Right ventricle myocardium inferior (tissue), 1 donor: ENCODE results near the gene SPECC1. TPM values are rescaled to one million over a fixed set of nuclear protein-coding genes. Genes with fewer than 3 reads are reported as not detected.
"Not testable (repeated sequence)": the region's sequence is repeated elsewhere in the genome, so short reads cannot be mapped to it uniquely, and the experiment has no call there.

ENCODE experiments used
- ATAC-seq: fragments of 200-7000 bp; cut with Tn5 transposase; one replicate; pipeline ENCODE4 v1.9.1; 2020; ENCODE audit warnings: mild to moderate bottlenecking, moderate library complexity
- DNase-seq: peaks from one replicate; pipeline ENCODE4 v3.0.0; 2021; ENCODE audit errors: missing footprints
- intact Hi-C: fragments of 100-400 bp; cut with DNase I; formaldehyde crosslinking; loops from one replicate; pipeline ENCODE4 v1.11.0; 2022
- total RNA-seq: library from RNA; stranded (reverse); fragmentation: NEBNext Ultra II Directional; extraction: Animal tissue kit (Norgen Biotek cat#: 25700); gene quantifications from one replicate; pipeline ENCODE4 v1.2.1, GENCODE V29; 2021
- donor health status: DM: no; HTN: yes; CAD: no; lungs with severe emphysema.

Gene SPECC1
- total RNA-seq, 1 donor from 2014 or later = 10.5 TPM

DNA sequence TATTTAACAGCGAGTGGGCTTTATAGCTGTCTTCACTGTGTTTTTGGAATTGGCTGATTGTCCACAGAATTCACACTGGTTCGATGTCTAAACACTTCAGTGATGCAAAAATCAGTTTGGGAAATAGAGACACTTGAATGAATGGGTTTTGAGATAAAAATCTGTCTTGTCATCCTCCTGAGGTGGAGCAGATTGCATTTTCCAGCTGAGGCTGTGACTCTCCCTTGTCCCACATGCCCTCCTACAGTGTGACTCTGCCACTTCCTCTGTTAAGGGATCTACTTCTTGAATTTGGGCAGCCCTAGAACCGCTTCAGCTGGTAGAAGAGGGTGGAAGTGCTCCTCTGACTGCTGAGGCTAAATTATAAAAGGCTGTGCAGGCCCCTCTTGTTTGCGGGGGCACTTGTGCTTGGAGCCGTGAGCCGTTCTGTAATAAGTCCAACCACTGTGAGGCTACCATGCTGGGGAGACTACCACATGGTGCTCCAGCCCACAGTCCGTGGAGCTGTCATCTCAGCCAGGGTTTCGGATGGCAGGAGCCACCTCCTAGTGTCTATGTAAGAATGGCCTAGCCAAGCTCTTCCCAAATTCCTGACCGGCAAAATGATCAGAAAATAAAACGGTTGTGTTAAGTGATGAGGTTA lies 175.9 kb downstream of the SPECC1 start:
- ATAC-seq (no peak), DNase-seq (no peak)
- intact Hi-C loops = no loop called here

DNA sequence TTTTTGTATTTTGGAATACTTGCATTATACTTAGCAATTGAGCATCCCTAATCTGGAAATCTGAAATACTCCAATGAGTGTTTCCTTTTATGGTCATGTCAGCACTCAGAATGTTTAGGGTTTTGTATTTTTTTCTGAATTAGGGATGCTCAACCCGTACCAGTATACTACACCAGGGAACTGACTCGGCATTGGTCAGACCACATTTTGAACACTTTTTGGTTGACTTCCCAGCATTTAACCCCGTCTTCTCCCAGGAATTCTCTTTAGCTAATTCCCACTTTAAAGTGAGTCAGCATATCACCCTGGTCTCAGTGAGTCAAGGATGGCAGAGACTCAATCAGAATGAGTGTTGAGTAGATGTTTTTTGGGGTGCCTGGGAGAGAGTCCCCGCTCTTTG lies 177.9 kb downstream of the SPECC1 start:
- DNase-seq (no peak), ATAC-seq (no peak)
- intact Hi-C loops = no loop called here

DNA sequence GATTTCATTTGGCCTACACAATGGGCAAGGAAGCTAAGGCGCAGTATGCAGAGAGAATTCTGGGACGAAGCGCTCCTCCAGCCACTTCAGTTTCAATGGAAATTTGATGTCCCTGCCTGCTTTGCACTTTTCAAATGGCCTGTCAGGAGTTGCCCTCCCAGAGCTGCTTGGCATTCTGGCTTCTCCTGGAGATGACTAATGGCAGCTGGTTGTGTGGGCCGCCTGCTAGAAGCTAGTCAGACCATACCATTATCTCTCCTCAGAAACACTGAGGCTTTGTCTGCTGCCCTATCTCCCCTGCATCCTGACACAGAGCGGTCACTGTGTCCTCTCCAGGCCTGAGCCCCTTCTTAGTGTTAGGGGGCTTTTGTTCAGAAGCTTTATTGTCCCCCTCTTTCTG lies 180.1 kb downstream of the SPECC1 start:
- intact Hi-C loops = no loop called here
- ATAC-seq (no peak), DNase-seq (no peak)

DNA sequence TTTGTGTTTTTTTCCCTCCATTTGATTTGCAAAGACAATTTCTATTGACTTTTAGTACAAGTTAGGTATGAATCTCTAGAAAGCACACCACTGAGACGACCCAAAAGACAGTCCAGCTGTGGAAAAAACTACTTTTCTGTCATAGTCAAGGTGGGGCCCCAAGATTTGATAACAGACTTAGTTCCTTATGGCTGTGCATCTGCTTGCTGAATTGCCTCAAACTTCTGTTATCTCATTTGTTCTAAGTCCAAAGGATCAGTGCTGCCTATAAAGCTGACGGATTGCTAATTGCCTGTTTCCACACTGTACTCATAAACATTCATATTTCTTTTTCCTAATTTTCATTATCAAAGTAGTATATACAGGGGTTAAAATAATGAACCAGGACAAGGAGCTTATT lies 180.8 kb downstream of the SPECC1 start:
- intact Hi-C loops = no loop called here
- DNase-seq (no peak), ATAC-seq (no peak)

DNA sequence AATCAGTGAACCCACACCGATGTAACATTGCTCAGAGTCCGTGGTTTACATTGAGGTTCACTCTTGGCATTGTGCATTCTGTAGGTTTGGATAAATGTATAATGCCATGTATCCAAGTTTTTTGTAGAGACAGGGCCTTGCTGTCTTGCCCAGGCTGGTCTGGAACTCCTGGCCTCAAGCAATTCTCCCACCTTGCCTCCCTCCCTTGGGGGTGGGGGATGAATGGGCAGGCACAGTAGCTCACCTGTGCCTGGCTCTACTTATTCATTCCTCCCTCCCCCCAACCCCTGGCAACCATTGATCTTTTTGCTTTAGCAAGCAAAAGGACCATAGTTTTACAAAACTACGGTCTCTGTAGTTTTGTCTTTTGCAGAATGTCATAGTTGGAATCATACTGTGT lies 181.4 kb downstream of the SPECC1 start:
- intact Hi-C loops = no loop called here
- ATAC-seq (no peak), DNase-seq (no peak)

DNA sequence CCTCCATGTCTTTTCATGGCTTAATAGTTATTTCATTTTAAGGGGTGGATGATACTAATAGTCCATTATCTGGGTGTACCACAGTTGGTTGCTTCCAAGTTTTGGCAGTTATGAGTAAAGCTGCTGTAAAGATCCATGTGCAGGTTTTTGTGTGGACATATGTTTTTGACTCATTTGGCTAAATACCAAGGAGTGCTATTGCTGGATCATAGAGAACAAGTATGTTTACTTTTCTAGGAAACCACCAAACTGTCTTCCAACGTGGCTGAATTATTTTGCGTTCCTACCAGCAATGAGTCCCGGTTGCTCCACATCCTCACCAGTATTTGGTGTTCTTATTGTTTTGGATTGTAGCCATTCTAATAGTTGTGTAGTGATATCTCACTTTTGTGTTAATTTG lies 181.9 kb downstream of the SPECC1 start:
- ATAC-seq (no peak), DNase-seq (no peak)
- intact Hi-C loops = no loop called here

DNA sequence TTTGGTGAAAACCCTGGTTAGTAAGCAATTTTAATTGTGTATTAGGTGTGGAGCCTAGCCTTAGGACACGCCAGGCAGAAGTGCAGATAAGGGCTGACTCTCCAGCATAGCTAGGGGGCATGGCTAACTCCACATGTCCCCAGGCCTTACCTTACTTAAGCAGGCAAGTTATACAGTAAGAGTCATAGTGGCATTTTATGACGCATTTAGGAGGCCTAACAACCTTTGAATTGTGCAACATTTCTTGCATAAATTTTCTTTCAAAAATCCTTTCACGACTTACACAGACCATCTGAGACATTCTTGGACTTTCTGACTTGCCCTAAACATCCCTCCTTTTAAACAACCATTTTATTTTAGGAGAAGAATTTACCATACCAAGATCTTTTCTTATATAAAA lies 187.1 kb downstream of the SPECC1 start:
- intact Hi-C loops, ATAC-seq, DNase-seq: not testable (repeated sequence)

DNA sequence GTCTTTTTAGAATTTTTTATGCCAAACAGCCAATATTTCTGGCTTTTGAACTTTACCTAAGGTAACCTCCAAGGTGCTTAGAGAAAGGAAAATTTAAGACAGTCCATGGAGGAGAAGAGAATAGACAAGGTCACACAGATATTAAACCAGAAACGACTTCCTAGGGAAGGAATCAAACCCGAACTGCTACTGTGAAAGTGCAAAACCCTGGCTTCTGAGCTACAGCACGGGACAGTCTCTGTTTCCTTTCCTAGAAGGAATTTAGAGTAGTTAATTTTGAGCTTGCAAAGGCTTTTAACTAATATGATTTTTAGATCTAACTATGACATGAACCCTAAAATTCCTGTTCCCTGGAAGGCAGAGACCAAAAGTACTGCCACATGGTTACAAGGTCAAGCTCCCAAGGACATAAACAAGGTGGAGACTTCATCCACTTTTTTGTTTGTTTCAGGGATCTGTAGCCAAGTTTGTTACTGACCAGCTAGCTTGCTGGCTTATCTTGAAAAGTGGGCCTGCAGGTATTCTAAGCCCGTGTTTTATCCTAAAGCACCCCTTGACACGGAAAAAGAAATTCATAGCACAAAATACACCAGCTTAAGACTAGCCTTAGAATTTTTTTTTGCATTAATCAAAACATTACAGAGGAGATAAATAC lies 188.2 kb downstream of the SPECC1 start:
- intact Hi-C loops = no loop called here
- ATAC-seq (no peak), DNase-seq (no peak)

DNA sequence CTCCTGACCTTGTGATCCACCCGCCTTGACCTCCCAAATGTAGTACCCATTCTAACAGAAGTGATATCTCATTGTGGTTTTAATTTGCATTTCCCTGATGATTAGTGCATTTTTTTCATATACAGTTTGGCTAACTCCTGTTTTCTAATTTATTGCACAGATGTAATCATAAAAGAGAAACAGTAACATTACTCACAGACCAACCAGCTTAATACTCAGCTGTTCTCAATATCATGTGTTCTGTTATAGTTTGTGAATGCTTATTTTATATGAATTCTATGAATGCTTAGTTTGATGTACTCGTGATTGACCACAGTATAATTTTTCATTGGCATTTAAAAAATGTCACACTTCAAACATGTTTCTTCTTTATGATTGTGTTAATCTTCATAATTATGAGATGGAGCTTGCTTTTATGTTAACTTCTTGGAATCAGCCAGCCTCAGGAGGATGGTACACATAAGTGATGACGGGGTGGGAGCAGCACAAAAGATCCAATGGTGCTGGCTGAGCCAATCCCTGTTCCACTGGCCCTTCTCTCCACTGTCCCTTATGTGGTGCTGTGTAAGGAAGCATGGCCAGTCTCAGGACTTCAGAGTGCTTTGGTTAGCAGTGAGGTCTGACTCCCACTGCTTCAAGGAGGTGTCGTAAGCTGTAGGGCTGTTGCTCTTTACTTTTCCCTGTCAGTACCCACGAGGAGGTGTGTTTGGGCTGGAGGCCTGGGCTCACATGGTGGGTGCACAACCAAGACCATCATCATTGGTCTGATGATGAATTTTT lies 191.0 kb downstream of the SPECC1 start:
- intact Hi-C loops = no loop called here
- no peak for ATAC-seq

DNA sequence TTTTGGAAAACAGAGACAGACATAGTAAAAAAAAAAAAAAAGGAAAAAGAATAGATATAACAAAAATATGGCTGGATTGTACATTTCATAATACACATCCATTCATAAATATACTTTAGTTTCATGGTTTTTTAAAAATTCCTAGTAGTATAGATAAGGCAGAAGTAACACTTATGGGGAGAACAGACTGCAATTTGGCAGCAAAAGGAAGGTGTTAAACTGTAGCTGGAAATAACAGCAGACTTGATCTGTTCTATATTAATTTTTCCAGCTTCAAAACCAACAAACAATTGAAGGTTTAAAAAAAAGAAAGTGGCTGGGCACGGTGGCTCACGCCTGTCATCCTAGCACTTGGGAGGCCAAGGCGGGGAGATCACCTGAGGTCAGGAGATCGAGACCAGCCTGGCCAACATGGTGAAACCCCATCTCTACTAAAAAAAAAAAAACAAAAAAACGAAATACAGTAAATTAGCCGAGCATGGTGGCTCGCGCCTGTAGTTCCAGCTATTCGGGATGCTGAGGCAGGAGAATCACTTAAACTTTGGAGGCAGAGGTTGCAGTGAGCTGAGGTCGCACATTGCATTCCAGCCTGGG lies 191.8 kb downstream of the SPECC1 start:
- DNase-seq (no peak), ATAC-seq (no peak)
- intact Hi-C loops = no loop called here

More for the DNA sequence above, 191.0 kb downstream of the SPECC1 start:
- no peak for DNase-seq

DNA sequence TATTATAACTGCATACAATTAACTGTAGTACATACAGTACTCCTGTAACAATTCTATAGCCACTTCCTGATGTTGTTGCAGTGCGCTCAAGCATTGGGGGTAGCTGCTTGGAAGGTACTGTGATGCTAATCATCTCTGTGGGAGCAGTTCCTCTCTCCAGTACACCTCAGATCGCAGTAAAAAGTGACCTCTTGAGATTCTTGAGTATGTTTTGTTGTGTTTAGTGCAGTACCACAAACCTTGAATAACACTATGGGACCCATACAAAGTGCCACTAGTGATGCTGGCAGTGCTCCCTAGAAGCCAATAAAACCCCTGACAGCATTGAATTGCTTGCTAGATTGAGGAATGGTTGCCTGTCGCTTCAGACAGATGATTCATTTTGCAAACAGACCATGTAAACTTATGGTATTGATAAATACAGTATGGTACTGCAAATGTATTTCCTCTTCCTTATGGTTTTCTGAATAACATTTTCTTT lies 193.0 kb downstream of the SPECC1 start:
- DNase-seq (no peak), ATAC-seq (no peak)
- intact Hi-C loops = no loop called here

DNA sequence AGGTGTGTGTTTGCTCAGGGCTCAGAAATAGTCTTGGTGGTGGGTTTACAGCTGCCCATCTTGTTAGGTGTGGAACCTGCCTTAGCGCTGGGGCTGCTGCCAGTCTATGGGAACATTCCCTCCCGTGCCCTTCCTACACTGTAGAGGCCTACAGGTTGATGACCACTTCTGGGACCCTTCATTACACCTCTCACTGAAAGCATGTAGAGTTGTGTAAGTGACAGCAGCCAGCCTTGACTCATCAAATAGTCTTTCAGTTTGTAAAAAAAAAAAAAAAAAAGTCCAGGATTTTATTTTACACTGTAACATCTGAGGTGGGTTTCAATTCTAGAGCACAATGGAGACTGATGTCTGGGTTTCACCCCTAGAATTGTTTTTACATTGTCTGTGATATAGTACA lies 193.9 kb downstream of the SPECC1 start:
- intact Hi-C loops = no loop called here
- DNase-seq (no peak), ATAC-seq (no peak)

DNA sequence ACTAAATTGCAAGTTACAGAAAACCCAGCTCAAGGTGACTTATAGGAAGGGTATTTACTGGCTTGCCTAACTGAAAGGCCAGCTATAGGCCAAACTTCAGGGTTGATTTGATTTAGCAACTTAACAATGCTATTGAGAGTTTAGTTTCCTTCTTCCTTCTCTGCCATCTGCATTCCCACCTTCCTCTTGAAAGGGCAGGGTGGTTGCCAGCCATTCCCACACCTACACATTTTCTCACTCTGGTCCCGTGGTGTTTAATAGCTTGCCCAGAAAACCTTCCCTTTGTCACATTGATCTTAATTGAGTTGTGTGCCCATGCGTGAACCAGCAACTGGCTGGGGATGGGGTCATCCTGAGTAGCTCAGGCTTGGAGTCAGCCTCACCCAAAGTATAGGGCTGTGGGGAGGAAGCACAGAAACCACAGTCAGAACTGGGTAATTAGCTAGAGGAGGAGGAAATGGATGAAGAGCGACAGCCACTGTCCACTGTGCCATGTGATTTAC lies 194.7 kb downstream of the SPECC1 start:
- intact Hi-C loops = no loop called here
- DNase-seq (no peak), ATAC-seq (no peak)

DNA sequence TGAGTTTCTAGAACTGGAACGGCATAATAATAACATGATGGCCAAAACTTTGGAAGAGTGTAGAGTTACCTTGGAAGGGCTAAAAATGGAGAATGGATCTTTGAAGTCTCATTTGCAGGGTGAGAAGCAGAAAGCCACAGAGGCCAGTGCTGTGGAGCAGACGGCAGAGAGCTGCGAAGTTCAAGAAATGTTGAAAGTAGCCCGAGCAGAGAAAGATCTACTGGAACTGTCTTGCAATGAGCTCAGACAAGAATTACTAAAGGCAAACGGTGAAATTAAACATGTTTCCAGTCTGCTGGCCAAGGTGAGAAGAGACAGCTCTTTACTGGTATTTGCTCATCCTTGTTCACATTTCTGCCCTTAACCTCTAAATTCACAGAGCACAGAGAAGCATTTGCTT lies 196.4 kb downstream of the SPECC1 start:
- intact Hi-C loops = no loop called here
- no peak for DNase-seq
- no peak for ATAC-seq

DNA sequence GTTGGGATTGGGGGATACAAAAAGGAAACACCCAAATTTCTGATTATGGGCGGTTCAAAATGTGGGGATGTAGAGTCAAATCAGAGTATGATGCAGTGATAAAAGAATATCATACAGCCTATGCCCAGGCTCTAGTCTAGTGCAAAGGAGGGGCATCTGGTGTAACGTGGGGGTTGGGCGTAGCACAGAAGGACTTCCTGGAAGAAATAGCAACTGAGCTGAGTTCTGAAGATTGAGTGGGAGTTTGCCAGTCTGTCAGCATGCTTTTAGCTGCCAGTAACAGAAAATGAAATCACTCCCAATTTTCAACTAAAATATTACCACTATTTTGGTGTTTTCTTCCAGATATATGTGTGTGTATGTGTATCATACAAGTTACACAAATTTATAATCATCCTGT lies 196.9 kb downstream of the SPECC1 start:
- intact Hi-C loops = no loop called here
- ATAC-seq (no peak), DNase-seq (no peak)

DNA sequence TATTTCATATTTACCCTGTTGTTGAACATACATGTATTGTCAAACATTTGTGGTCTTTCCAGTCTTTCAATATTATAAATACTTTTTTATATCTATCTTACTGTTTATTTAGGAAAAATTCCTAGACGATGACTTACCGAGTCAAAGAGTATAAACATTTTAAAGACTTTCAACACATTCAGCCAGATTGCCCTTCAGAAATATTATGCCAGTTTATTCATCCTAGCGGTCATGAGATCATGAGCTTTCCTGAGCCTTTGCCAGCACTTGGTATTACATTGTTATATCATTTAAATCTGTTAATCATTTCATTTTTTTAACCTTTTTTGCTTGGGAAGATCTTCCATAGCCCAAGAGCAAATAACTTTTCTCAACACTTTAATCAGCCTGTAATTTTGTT lies 197.4 kb downstream of the SPECC1 start:
- no peak for ATAC-seq
- intact Hi-C loops = no loop called here
- DNase-seq = no peak

DNA sequence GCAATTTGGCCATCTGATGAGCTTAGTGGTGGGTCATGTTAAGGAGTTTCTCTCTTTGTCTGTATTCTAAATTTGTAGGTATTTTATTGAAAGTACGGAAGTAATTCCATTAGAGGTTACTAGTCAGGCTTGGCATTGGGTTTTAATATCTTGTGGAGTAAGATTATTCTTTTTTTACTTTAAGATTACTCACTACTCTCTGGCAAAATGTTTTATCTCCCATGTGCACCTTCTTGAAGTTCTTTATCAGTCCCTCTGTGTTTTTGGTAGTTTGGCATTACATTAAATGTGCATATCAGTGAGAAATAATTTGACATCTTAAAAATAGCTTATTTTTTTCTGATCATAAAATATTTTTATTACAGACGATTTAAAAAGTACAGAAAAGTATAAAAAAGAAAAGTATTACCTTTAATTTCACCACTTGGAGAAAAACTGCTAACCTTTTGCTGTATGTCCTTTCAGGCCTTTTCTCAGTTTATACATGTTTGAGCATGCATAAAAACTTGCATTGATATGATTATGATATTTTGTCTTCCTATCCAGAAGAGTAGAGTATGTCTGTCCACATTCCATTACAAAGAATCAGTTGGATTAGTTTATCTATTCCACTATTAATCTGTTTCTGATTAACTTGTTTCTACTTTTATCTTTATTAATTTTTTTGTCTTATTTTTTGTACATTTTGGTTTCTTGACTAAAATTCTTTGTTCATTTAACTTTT lies 198.3 kb downstream of the SPECC1 start:
- DNase-seq (no peak), ATAC-seq (no peak)
- intact Hi-C loops = no loop called here

DNA sequence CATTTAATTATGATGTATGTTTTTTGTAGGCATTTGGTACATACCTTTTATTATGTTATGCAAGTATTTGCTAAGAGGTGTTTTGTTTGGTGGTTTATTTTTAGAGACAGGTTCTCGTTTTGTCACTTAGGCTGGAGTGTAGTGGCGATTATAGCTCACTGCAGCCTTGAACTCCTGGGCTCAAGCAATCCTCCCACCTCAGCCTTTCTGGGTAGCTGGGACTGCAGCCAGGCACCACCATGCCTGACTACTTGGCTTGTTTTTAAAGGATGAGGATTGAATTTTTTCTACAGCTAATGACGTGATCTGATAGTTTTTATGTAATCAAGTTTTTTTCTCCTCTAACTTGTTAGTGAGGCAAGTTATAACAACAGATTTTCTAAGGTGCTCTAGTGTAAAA lies 199.6 kb downstream of the SPECC1 start:
- ATAC-seq (no peak), DNase-seq (no peak)
- intact Hi-C loops = no loop called here

DNA sequence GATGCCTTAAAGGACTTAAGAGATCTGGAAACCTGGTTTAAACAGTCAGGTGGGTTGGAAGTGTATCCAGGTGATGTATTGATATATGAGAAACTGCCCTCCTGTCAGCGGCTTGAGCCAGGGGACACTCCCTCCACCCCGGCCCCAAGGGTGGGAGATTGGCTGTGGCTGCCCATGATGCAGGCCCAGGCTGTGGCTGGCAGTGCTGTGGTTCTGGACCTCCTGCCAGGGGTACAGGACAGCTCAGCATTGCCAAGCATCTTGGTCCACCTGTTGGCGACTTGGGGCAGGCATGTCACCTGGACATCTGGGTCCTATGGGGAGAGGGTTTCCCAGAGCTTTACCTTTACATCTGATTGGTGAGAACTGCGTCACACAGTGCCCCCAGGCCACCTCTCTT lies 201.0 kb downstream of the SPECC1 start:
- intact Hi-C loops = no loop called here
- no peak for ATAC-seq

More for the DNA sequence above, 201.0 kb downstream of the SPECC1 start:
- no peak for DNase-seq
